Fibroblast of skin of left biceps (primary cell): ENCODE data around the gene CHGA.

Source experiments
- DNase-seq, 2 experiments: peaks; one replicate each; pipeline ENCODE4 v3.0.0-alpha.2; 2013; ENCODE audit warnings: low read depth in 2 of 2

CHGA gene

GRCh38 chr14:92982956-92983355, 60.0 kb downstream of the CHGA start:
- DNase-seq: no peak

- no peak for DNase-seq
Measured at GRCh38 chr14:92984082-92984788, 61.3 kb downstream of the CHGA start.
